Endothelial cell of umbilical vein (primary cell): Measurements from ENCODE around the gene GAB1. TPM values are rescaled to one million over a fixed set of nuclear protein-coding genes. Genes with fewer than 3 reads are reported as not detected.

Experiments used
- BruUV-seq: library from RNA; stranded (reverse); fragments of 400-500 nt; replicated peaks from 2 replicates; lab custom pipeline; 2021; lab: Mats Ljungman, UMichigan
- CTCF ChIA-PET: fragments of 300-600, 350-600 bp; sonication (Branson Sonifier 250); formaldehyde crosslinking; loops from one replicate; lab custom pipeline; 2021; ENCODE audit warnings: antibody characterized with exemption, inconsistent platforms; lab: Charles Lee
- POLR2A ChIA-PET: fragments of 300-600, 350-600 bp; sonication (Branson Sonifier 250); formaldehyde crosslinking; loops from one replicate; lab custom pipeline; 2021; ENCODE audit warnings: antibody characterized with exemption, inconsistent platforms; lab: Charles Lee
- DNase-seq: peaks from one replicate; pipeline ENCODE4 v3.0.0-alpha.2; 2011; ENCODE audit warnings: low read depth, low spot score
- FAIRE-seq: peaks from 2 replicates; lab custom pipeline; 2011; peaks lifted over from hg19 to GRCh38; lab: Jason Lieb, UNC
- H2AFZ ChIP-seq: 2 replicates; pipeline ENCODE4 v1.6.0; 2012; ENCODE audit warnings: low read depth, low read length, control low read depth, inconsistent platforms
- H3K27ac ChIP-seq: 2 replicates; pipeline ENCODE4 v1.5.1; 2011; ENCODE audit warnings: low read depth, mild to moderate bottlenecking, control low read depth, low read length, moderate library complexity; ENCODE audit not compliant: insufficient read depth
- H3K27me3 ChIP-seq, 2 experiments: 2 replicates each; pipeline versions ENCODE4 v1.6.0 to v1.6.1; 2011; ENCODE audit warnings: low read length in 2 of 2, mixed read lengths in 1 of 2; ENCODE audit not compliant: control insufficient read depth in 2 of 2, insufficient read depth in 2 of 2
- H3K36me3 ChIP-seq, 2 experiments: 2 replicates in 1 of 2; 3 replicates in 1 of 2; pipeline ENCODE4 v1.5.1; 2011; ENCODE audit warnings: low read length in 2 of 2, mild to moderate bottlenecking in 1 of 2, moderate library complexity in 1 of 2; ENCODE audit not compliant: control insufficient read depth in 2 of 2, insufficient read depth in 2 of 2; ENCODE audit errors: extremely low read depth in 1 of 2
- H3K4me1 ChIP-seq: 3 replicates; pipeline ENCODE4 v1.5.1; 2011; ENCODE audit warnings: mild to moderate bottlenecking, low read length; ENCODE audit not compliant: control insufficient read depth, insufficient read depth; ENCODE audit errors: extremely low read depth
- H3K4me2 ChIP-seq: 2 replicates; pipeline ENCODE4 v1.6.1; 2011; ENCODE audit warnings: low read length, control low read depth, mixed read lengths; ENCODE audit not compliant: insufficient read depth
- H3K4me3 ChIP-seq, 3 experiments: fragments of 200-600 bp in 1 of 3; sonication (generic), shearing (Covaris generic) in 1 of 3; replicated peaks in 1 of 3; 2 replicates each; pipeline ENCODE4 v1.5.1; 2011 to 2016; ENCODE audit warnings: control low read depth in 3 of 3, low read length in 3 of 3, mild to moderate bottlenecking in 2 of 3, inconsistent platforms in 1 of 3, low read depth in 1 of 3, moderate library complexity in 1 of 3; ENCODE audit not compliant: insufficient read depth in 1 of 3
- H3K79me2 ChIP-seq: 2 replicates; pipeline ENCODE4 v1.6.0; 2012; ENCODE audit warnings: low read length, inconsistent platforms; ENCODE audit not compliant: control insufficient read depth, insufficient read depth
- H3K9ac ChIP-seq: replicated peaks from 2 replicates; pipeline ENCODE3; 2011; ENCODE audit warnings: low read length, control low read depth; ENCODE audit not compliant: insufficient read depth; ENCODE audit errors: extremely low read depth
- H3K9me1 ChIP-seq: replicated peaks from 3 replicates; pipeline ENCODE4 v1.6.0; 2011; ENCODE audit warnings: mild to moderate bottlenecking, low read length; ENCODE audit not compliant: control insufficient read depth, insufficient read depth; ENCODE audit errors: extremely low read depth
- H3K9me3 ChIP-seq: replicated peaks from 2 replicates; pipeline ENCODE4 v1.5.1; 2012; ENCODE audit warnings: low read length, inconsistent platforms; ENCODE audit not compliant: control insufficient read depth, insufficient read depth
- H4K20me1 ChIP-seq: replicated peaks from 2 replicates; pipeline ENCODE3; 2011; ENCODE audit warnings: mild to moderate bottlenecking, low read length; ENCODE audit not compliant: control insufficient read depth, insufficient read depth; ENCODE audit errors: extremely low read depth
- CTCF ChIP-seq, 2 donors: IDR thresholded peaks; 1 replicate in 1 of 2; 2 replicates in 1 of 2; pipeline ENCODE4 v1.5.1; 2011; ENCODE audit warnings: low read length in 2 of 2, mild to moderate bottlenecking in 2 of 2, moderate library complexity in 2 of 2, control low read depth in 1 of 2, inconsistent platforms in 1 of 2, low read depth in 1 of 2; ENCODE audit not compliant: insufficient read depth in 1 of 2; ENCODE audit errors: extremely low read depth in 1 of 2
- EZH2 ChIP-seq: IDR thresholded peaks from 2 replicates; pipeline ENCODE4 v1.6.1; 2012; ENCODE audit warnings: borderline replicate concordance, low read depth, mild to moderate bottlenecking, moderate library complexity, low read length, inconsistent platforms; ENCODE audit not compliant: severe bottlenecking
- FOS ChIP-seq: IDR thresholded peaks from 2 replicates; pipeline ENCODE4 v1.6.1; 2011; ENCODE audit warnings: mild to moderate bottlenecking, low read length, moderate library complexity, borderline replicate concordance; ENCODE audit not compliant: insufficient read depth
- GATA2 ChIP-seq: IDR thresholded peaks from 2 replicates; pipeline ENCODE4 v1.7.0; 2011; ENCODE audit warnings: low read depth, mild to moderate bottlenecking, moderate library complexity, mixed read lengths, low read length; ENCODE audit not compliant: insufficient read length, insufficient read depth
- JUN ChIP-seq: IDR thresholded peaks from 2 replicates; pipeline ENCODE4 v1.6.1; 2011; ENCODE audit warnings: borderline replicate concordance, low read depth; ENCODE audit not compliant: insufficient read length, insufficient read depth
- MAX ChIP-seq: IDR thresholded peaks from 2 replicates; pipeline ENCODE4 v1.6.1; 2011; ENCODE audit not compliant: insufficient read depth, insufficient read length
- MYC ChIP-seq: IDR thresholded peaks from one replicate; pipeline ENCODE4 v1.6.1; 2011; ENCODE audit warnings: mild to moderate bottlenecking, low read depth, low read length
- POLR2A ChIP-seq: IDR thresholded peaks from 2 replicates; pipeline ENCODE4 v1.6.1; 2012; ENCODE audit warnings: low read depth, mild to moderate bottlenecking, control low read depth, low read length
- POLR2AphosphoS5 ChIP-seq: IDR thresholded peaks from 2 replicates; pipeline ENCODE4 v1.6.1; 2012; ENCODE audit warnings: low read depth, mild to moderate bottlenecking, control low read depth, low read length, moderate library complexity; ENCODE audit not compliant: insufficient read depth
- dilution Hi-C: fragments of 300-500 bp; cut with MboI; formaldehyde crosslinking; loops from one replicate; pipeline ENCODE4 v1.15.0; 2019; ENCODE audit warnings: low sequenced_read_pairs; ENCODE audit not compliant: extremely low pct_ligation_motif_present
- intact Hi-C: fragments of 100-400 bp; cut with micrococcal nuclease; formaldehyde crosslinking; loops from one replicate; pipeline ENCODE4 v1.10.0; 2022
- polyA plus RNA-seq, 4 experiments: library from polyadenylated mRNA; depleted of rRNA in 3 of 4; stranded (reverse) in 3 of 4; unstranded in 1 of 4; fragments of >200 nt; gene quantifications; 2 replicates each; pipeline versions ENCODE4 v1.2.1 to v1.2.3, GENCODE V29; 2011 to 2012; ENCODE audit warnings: missing spikeins in 1 of 4
- total RNA-seq: library from RNA; stranded (reverse); gene quantifications from 2 replicates; pipeline ENCODE4 v1.2.3, GENCODE V29; 2021

GAB1 gene
- total and polyA plus RNA-seq, 2 donors (not counting 3 experiments of a cell fraction or from before 2014, with no cell fraction given): 9.3 to 37.7 TPM

GRCh38 chr4:143311924-143312323, 24.8 kb upstream of the GAB1 start:
- Histone ChIP-seq H4K20me1 (no peaks in the 10 kb centered on the region), H3K4me3 (no peak overlapping the region), H3K9me3 (no peaks in the 10 kb centered on the region), H3K27ac (no peak overlapping the region), H3K4me2 (no peak overlapping the region), H3K4me1 (no peaks in the 10 kb centered on the region), H3K79me2 (no peaks in the 10 kb centered on the region), H3K27me3 (peaks cover 0 to under 1% of the 10 kb centered on the region in 2 experiments), H3K9ac (no peak overlapping the region), H3K9me1 (no peaks in the 10 kb centered on the region), H2AFZ (no peak overlapping the region), H3K36me3 (no peaks in the 10 kb centered on the region)
- intact Hi-C loops (no loop called here), dilution Hi-C loops (no loop called here)
- TF ChIP-seq MYC (no peak), POLR2A (no peak), EZH2 (no peak), CTCF (IDR thresholded peaks at IDR 0.05; ENCODE audit: extremely low read depth in 1 of 2, insufficient read depth in 1 of 2, low read depth in 1 of 2, low read length in 2 of 2) (no peak), FOS (no peak), JUN (no peak), MAX (no peak), GATA2 (no peak), POLR2AphosphoS5 (no peak)
- ChIA-PET POLR2A (no interaction called here), CTCF (no interaction called here)
- FAIRE-seq (no peak), DNase-seq (no peak)
- BruUV-seq: no TSS peak
